ENCODE results near the gene KRTAP10-7.

- no peak for TF ChIP-seq CTCF (IDR thresholded peaks at IDR 0.05)
- no peak for TF ChIP-seq POLR2A (IDR thresholded peaks at IDR 0.05)
Measured at GRCh38 chr21:44556879-44557278, 43.5 kb upstream of the KRTAP10-7 start.
